ENCODE measurements around the gene WDR35.
"Not testable (repeated sequence)": the region's sequence is repeated elsewhere in the genome, so short reads cannot be mapped to it uniquely, and the experiment has no call there.

WDR35 gene

GRCh38 chr2:19933351-19933981 lies 56.4 kb downstream of the WDR35 start:
- no peak for DNase-seq

GRCh38 chr2:19932928-19933327 lies 57.0 kb downstream of the WDR35 start:
- no peak for DNase-seq

GRCh38 chr2:19929226-19929625 lies 60.7 kb downstream of the WDR35 start:
- DNase-seq = no peak

- DNase-seq = not testable (repeated sequence)
Observed at GRCh38 chr2:19927816-19928215, 62.1 kb downstream of the WDR35 start.

GRCh38 chr2:19924526-19924925 lies 65.4 kb downstream of the WDR35 start:
- not testable (repeated sequence) for DNase-seq

GRCh38 chr2:19922188-19922587 lies 67.7 kb downstream of the WDR35 start:
- DNase-seq = not testable (repeated sequence)

GRCh38 chr2:19916385-19916950 lies 73.4 kb downstream of the WDR35 start:
- DNase-seq = no peak

GRCh38 chr2:19914266-19914975 lies 75.5 kb downstream of the WDR35 start:
- no peak for DNase-seq

- no peak for DNase-seq
Observed at GRCh38 chr2:19911808-19912509, 77.9 kb downstream of the WDR35 start.

- DNase-seq = no peak
Observed at GRCh38 chr2:19902216-19902740, 87.6 kb downstream of the WDR35 start.

GRCh38 chr2:19901442-19902215 lies 88.3 kb downstream of the WDR35 start, which contains the start of gene TTC32:
Gene TTC32 (minus strand): TSS chr2:19901983. CDS start chr2:19901854, 129 bp downstream.
- DNase-seq = peak; percentile 91 to 94

- DNase-seq = peak in 1 of 2 experiments; percentile 47
Observed at GRCh38 chr2:19900931-19901441, 88.9 kb downstream of the WDR35 start.

GRCh38 chr2:19899985-19900930 lies 89.6 kb downstream of the WDR35 start:
- DNase-seq = no peak

GRCh38 chr2:19898592-19899329 lies 91.1 kb downstream of the WDR35 start:
- DNase-seq = no peak

GRCh38 chr2:19897623-19898245 lies 92.2 kb downstream of the WDR35 start:
- DNase-seq = no peak

GRCh38 chr2:19895535-19895934 lies 94.4 kb downstream of the WDR35 start:
- DNase-seq = no peak

- DNase-seq = no peak
Observed at GRCh38 chr2:19894134-19894792, 95.6 kb downstream of the WDR35 start.

GRCh38 chr2:19893520-19894133 lies 96.3 kb downstream of the WDR35 start:
- no peak for DNase-seq

- DNase-seq = peak in 1 of 2 experiments; percentile 54
Observed at GRCh38 chr2:19891971-19892370, 97.9 kb downstream of the WDR35 start.
